Keratinocyte (primary cell): Measurements from ENCODE around the gene MRS2. TPM values are rescaled to one million over a fixed set of nuclear protein-coding genes. Genes with fewer than 3 reads are reported as not detected.

Experiments used
- DNase-seq: peaks from one replicate; pipeline ENCODE4 v3.0.0-alpha.2; 2011; ENCODE audit warnings: low read depth, missing footprints, low spot score
- FAIRE-seq: peaks from 2 replicates; lab custom pipeline; 2011; peaks lifted over from hg19 to GRCh38; lab: Jason Lieb, UNC
- H2AFZ ChIP-seq: 2 replicates; pipeline ENCODE4 v1.6.0; 2012; ENCODE audit warnings: low read length, control low read depth, inconsistent platforms; ENCODE audit not compliant: control insufficient read depth
- H3K27ac ChIP-seq: 2 replicates; pipeline ENCODE4 v1.5.1; 2011; ENCODE audit warnings: low read length; ENCODE audit not compliant: control insufficient read depth, insufficient read depth
- H3K27me3 ChIP-seq: 3 replicates; pipeline ENCODE4 v1.6.0; 2011; ENCODE audit warnings: low read length; ENCODE audit not compliant: control insufficient read depth, insufficient read depth; ENCODE audit errors: extremely low read depth
- H3K36me3 ChIP-seq, 2 experiments: 2 replicates in 1 of 2; 3 replicates in 1 of 2; pipeline ENCODE4 v1.5.1; 2011; ENCODE audit warnings: low read length in 2 of 2, mild to moderate bottlenecking in 1 of 2; ENCODE audit not compliant: control insufficient read depth in 2 of 2, insufficient read depth in 2 of 2; ENCODE audit errors: extremely low read depth in 1 of 2
- H3K4me1 ChIP-seq: 3 replicates; pipeline ENCODE4 v1.5.1; 2011; ENCODE audit warnings: low read length; ENCODE audit not compliant: control insufficient read depth, insufficient read depth; ENCODE audit errors: extremely low read depth
- H3K4me2 ChIP-seq: 3 replicates; pipeline ENCODE4 v1.6.0; 2011; ENCODE audit warnings: low read depth, low read length; ENCODE audit not compliant: control insufficient read depth, insufficient read depth; ENCODE audit errors: extremely low read depth
- H3K4me3 ChIP-seq, 3 experiments: fragments of 200-600 bp in 1 of 3; sonication (generic) in 1 of 3; 2 replicates in 2 of 3; 3 replicates in 1 of 3; pipeline ENCODE4 v1.5.1; 2011 to 2016; ENCODE audit warnings: low read length in 3 of 3, mild to moderate bottlenecking in 3 of 3, control low read depth in 2 of 3, inconsistent platforms in 1 of 3, low read depth in 1 of 3, mixed read lengths in 1 of 3, mixed run types in 1 of 3, moderate library complexity in 1 of 3; ENCODE audit not compliant: control insufficient read depth in 2 of 3, insufficient read depth in 2 of 3; ENCODE audit errors: extremely low read depth in 1 of 3
- H3K79me2 ChIP-seq: 2 replicates; pipeline ENCODE4 v1.6.0; 2012; ENCODE audit warnings: low read length; ENCODE audit not compliant: control insufficient read depth, insufficient read depth
- H3K9ac ChIP-seq: 3 replicates; pipeline ENCODE4 v1.6.0; 2011; ENCODE audit warnings: low read length; ENCODE audit not compliant: control insufficient read depth, insufficient read depth; ENCODE audit errors: extremely low read depth
- H3K9me1 ChIP-seq: 3 replicates; pipeline ENCODE4 v1.6.0; 2011; ENCODE audit warnings: low read length; ENCODE audit not compliant: control insufficient read depth, insufficient read depth; ENCODE audit errors: extremely low read depth
- H3K9me3 ChIP-seq: 2 replicates; pipeline ENCODE4 v1.5.1; 2012; ENCODE audit warnings: low read depth, low read length; ENCODE audit not compliant: control insufficient read depth
- H4K20me1 ChIP-seq: 3 replicates; pipeline ENCODE4 v1.6.0; 2011; ENCODE audit warnings: low read length; ENCODE audit not compliant: control insufficient read depth, insufficient read depth; ENCODE audit errors: extremely low read depth
- CTCF ChIP-seq, 3 experiments: IDR thresholded peaks in 1 of 3; conservative IDR thresholded peaks in 1 of 3; optimal IDR thresholded peaks in 1 of 3; 2 replicates in 2 of 3; 3 replicates in 1 of 3; pipeline versions ENCODE3 to v1.5.1; 2011; ENCODE audit warnings: low read length in 3 of 3, mild to moderate bottlenecking in 3 of 3, moderate library complexity in 2 of 3, control low read depth in 1 of 3, inconsistent platforms in 1 of 3; ENCODE audit not compliant: insufficient read depth in 2 of 3; ENCODE audit errors: extremely low read depth in 1 of 3
- EZH2 ChIP-seq: IDR thresholded peaks from one replicate; pipeline ENCODE4 v1.6.1; 2012; ENCODE audit warnings: inconsistent platforms, mild to moderate bottlenecking, low read length, moderate library complexity
- dilution Hi-C: fragments of 300-500 bp; cut with MboI; formaldehyde crosslinking; loops from one replicate; pipeline ENCODE4 v1.7.0; 2020; ENCODE audit warnings: low sequenced_read_pairs; ENCODE audit not compliant: extremely low pct_ligation_motif_present
- polyA plus RNA-seq, 5 experiments: library from polyadenylated mRNA; depleted of rRNA in 3 of 5; stranded (reverse) in 3 of 5; stranded (forward) in 1 of 5; unstranded in 1 of 5; fragments of >200 nt; gene quantifications; 1 replicate in 1 of 5; 2 replicates in 3 of 5; 3 replicates in 1 of 5; pipeline versions ENCODE4 v1.2.1 to v1.2.3, GENCODE V29; 2011 to 2012; ENCODE audit warnings: missing spikeins in 2 of 5, low read depth in 1 of 5, low replicate concordance in 1 of 5

Gene MRS2
- polyA plus RNA-seq, 1 donor (not counting 4 experiments of a cell fraction or from before 2014, with no cell fraction given), result 26.9 TPM

GRCh38 chr6:24445704-24446103 lies 43.0 kb downstream of the MRS2 start:
- no peak for TF ChIP-seq CTCF (optimal IDR thresholded peaks at IDR 0.05 in 1 of 3, IDR thresholded peaks at IDR 0.05 in 1 of 3, conservative IDR thresholded peaks at IDR 0.05 in 1 of 3; ENCODE audit: extremely low read depth in 1 of 3, insufficient read depth in 2 of 3, low read length in 3 of 3)
- no peak for TF ChIP-seq EZH2
- no peaks in the 10 kb centered on the region for H3K9me3 ChIP-seq
- no peak overlapping the region for H2AFZ ChIP-seq
- no peaks in the 10 kb centered on the region for H4K20me1 ChIP-seq
- H3K9ac ChIP-seq, result no peak overlapping the region
- H3K4me3 ChIP-seq, result no peak overlapping the region
- FAIRE-seq (no peak), DNase-seq (no peak)
- dilution Hi-C loops, result no loop called here
- no peak overlapping the region for H3K27ac ChIP-seq
- no peaks in the 10 kb centered on the region for H3K9me1 ChIP-seq
- no peak overlapping the region for H3K4me2 ChIP-seq
- no peaks in the 10 kb centered on the region for H3K27me3 ChIP-seq
- no peaks in the 10 kb centered on the region for H3K79me2 ChIP-seq
- no peaks in the 10 kb centered on the region for H3K4me1 ChIP-seq
- no peaks in the 10 kb centered on the region for H3K36me3 ChIP-seq

- H3K9me1 ChIP-seq, result no peaks in the 10 kb centered on the region
- FAIRE-seq, result no peak
- no peaks in the 10 kb centered on the region for H3K79me2 ChIP-seq
- no peak for TF ChIP-seq CTCF (optimal IDR thresholded peaks at IDR 0.05 in 1 of 3, IDR thresholded peaks at IDR 0.05 in 1 of 3, conservative IDR thresholded peaks at IDR 0.05 in 1 of 3; ENCODE audit: extremely low read depth in 1 of 3, insufficient read depth in 2 of 3, low read length in 3 of 3)
- TF ChIP-seq EZH2, result no peak
- no peak overlapping the region for H3K9ac ChIP-seq
- H2AFZ ChIP-seq, result no peak overlapping the region
- no peaks in the 10 kb centered on the region for H3K9me3 ChIP-seq
- H3K4me1 ChIP-seq, result no peaks in the 10 kb centered on the region
- no peak overlapping the region for H3K27ac ChIP-seq
- dilution Hi-C loops, result no loop called here
- H3K36me3 ChIP-seq, result no peaks in the 10 kb centered on the region
- no peak overlapping the region for H3K4me3 ChIP-seq
- no peaks in the 10 kb centered on the region for H3K27me3 ChIP-seq
- no peak for DNase-seq
- H3K4me2 ChIP-seq, result no peak overlapping the region
- no peaks in the 10 kb centered on the region for H4K20me1 ChIP-seq
Measured at GRCh38 chr6:24446670-24447069, 43.9 kb downstream of the MRS2 start.
